ENCODE data around the gene MFSD2A.
"Not testable (repeated sequence)": the region's sequence is repeated elsewhere in the genome, so short reads cannot be mapped to it uniquely, and the experiment has no call there.

The MFSD2A gene

GRCh38 chr1:39954870-39955546 lies at the start of gene MFSD2A:
MFSD2A (plus strand) TSS chr1:39955145; CDS start chr1:39955293, 148 bp downstream.
- DNase-seq = peak; percentile 90

GRCh38 chr1:39905172-39905571 lies 49.8 kb upstream of the MFSD2A start:
- no peak for DNase-seq

- no peak for DNase-seq
These were observed 47.2 kb upstream of the MFSD2A start for GRCh38 chr1:39907528-39908453.

- DNase-seq = no peak
These were observed 46.4 kb upstream of the MFSD2A start for GRCh38 chr1:39908534-39908933.

- DNase-seq = no peak
These were observed 44.7 kb upstream of the MFSD2A start for GRCh38 chr1:39910263-39910662.

GRCh38 chr1:39913136-39913535 lies 41.8 kb upstream of the MFSD2A start:
- DNase-seq = not testable (repeated sequence)

- DNase-seq = no peak
These were observed 39.3 kb upstream of the MFSD2A start for GRCh38 chr1:39915499-39916129.

GRCh38 chr1:39917825-39918224 lies 37.1 kb upstream of the MFSD2A start:
- DNase-seq = no peak

- DNase-seq = peak; percentile 28
These were observed 35.4 kb upstream of the MFSD2A start for GRCh38 chr1:39919545-39919944.

- no peak for DNase-seq
These were observed 32.7 kb upstream of the MFSD2A start for GRCh38 chr1:39922251-39922688.

GRCh38 chr1:39925721-39926342 lies 29.1 kb upstream of the MFSD2A start:
- DNase-seq = no peak

- DNase-seq = no peak
These were observed 28.6 kb upstream of the MFSD2A start for GRCh38 chr1:39926343-39926793.

GRCh38 chr1:39926820-39927219 lies 28.1 kb upstream of the MFSD2A start:
- DNase-seq = no peak

GRCh38 chr1:39927538-39927937 lies 27.4 kb upstream of the MFSD2A start:
- DNase-seq = no peak

- DNase-seq = no peak
These were observed 25.9 kb upstream of the MFSD2A start for GRCh38 chr1:39928809-39929587.

GRCh38 chr1:39933956-39934941 lies 20.7 kb upstream of the MFSD2A start:
- no peak for DNase-seq

- no peak for DNase-seq
These were observed 18.0 kb upstream of the MFSD2A start for GRCh38 chr1:39936724-39937491.

- no peak for DNase-seq
These were observed 16.1 kb upstream of the MFSD2A start for GRCh38 chr1:39938856-39939255.

GRCh38 chr1:39940253-39940652 lies 14.7 kb upstream of the MFSD2A start:
- DNase-seq = no peak

Data from activated T-cell treated with anti-CD3 and anti-CD28 coated beads for 4 hours (primary cell).